ENCODE results near the gene ZNF337.
A peak's percentile ranks its signal among the peaks of the same experiment; 100 is the strongest.

Gene ZNF337

GRCh38 chr20:25697132-25697446, 436 bp upstream of the ZNF337 start:
- no peaks in the 10 kb centered on the region for H3K79me2 ChIP-seq (ENCODE audit: insufficient read depth, low read length)
- H2AFZ ChIP-seq (ENCODE audit: low read length): peak overlapping the region; percentile 92

GRCh38 chr20:25695532-25696370, 902 bp downstream of the ZNF337 start:
- Histone ChIP-seq H3K36me3 (ENCODE audit: insufficient read depth, low read length) (peaks cover 8% of the 10 kb centered on the region; the same call in 1 of the 2 replicates), H3K9me2 (ENCODE audit: low read depth, low read length) (no peaks in the 10 kb centered on the region), H2AFZ (ENCODE audit: low read length) (no peak overlapping the region), H3K9me3 (ENCODE audit: low read length) (peaks cover 9% of the 10 kb centered on the region; the same call in 1 of the 2 replicates), H3K27ac (ENCODE audit: low read depth, low read length, poor library complexity, severe bottlenecking) (no peak overlapping the region), H3K9ac (ENCODE audit: low read length) (peak overlapping the region; percentile 89), H3K79me2 (ENCODE audit: insufficient read depth, low read length) (no peaks in the 10 kb centered on the region), H3K4me3 (ENCODE audit: low read depth, low read length, poor library complexity, severe bottlenecking) (peak overlapping the region; percentile 85), H3K4me2 (ENCODE audit: low read length) (peak overlapping the region; percentile 73), H3F3A (ENCODE audit: insufficient read depth, low read length) (no peaks in the 10 kb centered on the region), H4K20me1 (ENCODE audit: insufficient read depth, low read length) (no peaks in the 10 kb centered on the region), H3K4me1 (ENCODE audit: insufficient read depth, low read length, severe bottlenecking) (peaks cover 14% of the 10 kb centered on the region), H3K27me3 (ENCODE audit: insufficient read depth, low read length) (no peaks in the 10 kb centered on the region)
- TF ChIP-seq CTCF (IDR thresholded peaks at IDR 0.05; ENCODE audit: low read length): no peak
- no peak for TF ChIP-seq EZH2 (IDR thresholded peaks at IDR 0.05; ENCODE audit: borderline replicate concordance, low read length)

More at GRCh38 chr20:25697132-25697446, 436 bp upstream of the ZNF337 start:
- Histone ChIP-seq H3K4me1 (ENCODE audit: insufficient read depth, low read length, severe bottlenecking) (peaks cover 14% of the 10 kb centered on the region), H3K9me3 (ENCODE audit: low read length) (peaks cover 9% of the 10 kb centered on the region; the same call in 1 of the 2 replicates), H3K27me3 (ENCODE audit: insufficient read depth, low read length) (no peaks in the 10 kb centered on the region), H3K36me3 (ENCODE audit: insufficient read depth, low read length) (no peaks in the 10 kb centered on the region), H3K27ac (ENCODE audit: low read depth, low read length, poor library complexity, severe bottlenecking) (no peak overlapping the region), H3K9me2 (ENCODE audit: low read depth, low read length) (no peaks in the 10 kb centered on the region), H4K20me1 (ENCODE audit: insufficient read depth, low read length) (no peaks in the 10 kb centered on the region), H3K4me3 (ENCODE audit: low read depth, low read length, poor library complexity, severe bottlenecking) (peak overlapping the region; percentile 85), H3K9ac (ENCODE audit: low read length) (peak overlapping the region; percentile 89), H3F3A (ENCODE audit: insufficient read depth, low read length) (no peaks in the 10 kb centered on the region), H3K4me2 (ENCODE audit: low read length) (peak overlapping the region; percentile 73)
- no peak for TF ChIP-seq CTCF (IDR thresholded peaks at IDR 0.05; ENCODE audit: low read length)
- no peak for TF ChIP-seq EZH2 (IDR thresholded peaks at IDR 0.05; ENCODE audit: borderline replicate concordance, low read length)

GRCh38 chr20:25692499-25692898, 4.2 kb downstream of the ZNF337 start:
- Histone ChIP-seq H3K9me2 (ENCODE audit: low read depth, low read length) (no peaks in the 10 kb centered on the region), H3K9me3 (ENCODE audit: low read length) (no peaks in the 10 kb centered on the region), H2AFZ (ENCODE audit: low read length) (no peak overlapping the region), H3K9ac (ENCODE audit: low read length) (no peak overlapping the region), H3K79me2 (ENCODE audit: insufficient read depth, low read length) (no peaks in the 10 kb centered on the region), H3K27me3 (ENCODE audit: insufficient read depth, low read length) (no peaks in the 10 kb centered on the region), H4K20me1 (ENCODE audit: insufficient read depth, low read length) (no peaks in the 10 kb centered on the region), H3K36me3 (ENCODE audit: insufficient read depth, low read length) (peaks cover 8% of the 10 kb centered on the region; the same call in 1 of the 2 replicates), H3K4me3 (ENCODE audit: low read depth, low read length, poor library complexity, severe bottlenecking) (no peak overlapping the region), H3K4me1 (ENCODE audit: insufficient read depth, low read length, severe bottlenecking) (peaks cover 14% of the 10 kb centered on the region), H3F3A (ENCODE audit: insufficient read depth, low read length) (no peaks in the 10 kb centered on the region), H3K4me2 (ENCODE audit: low read length) (no peak overlapping the region), H3K27ac (ENCODE audit: low read depth, low read length, poor library complexity, severe bottlenecking) (no peak overlapping the region)
- TF ChIP-seq EZH2 (IDR thresholded peaks at IDR 0.05; ENCODE audit: borderline replicate concordance, low read length): no peak
- no peak for TF ChIP-seq CTCF (IDR thresholded peaks at IDR 0.05; ENCODE audit: low read length)
